Measurements from ENCODE around the gene TMEM248.
A peak's percentile ranks its signal among the peaks of the same experiment; 100 is the strongest.
"Not testable (repeated sequence)": the region's sequence is repeated elsewhere in the genome, so short reads cannot be mapped to it uniquely, and the experiment has no call there.

Gene TMEM248

GRCh38 chr7:66960192-66960591 lies 39.2 kb downstream of the TMEM248 start:
- no peak for DNase-seq (ENCODE audit: low read depth, low spot score)
- in situ Hi-C loops (cut with HindIII; ENCODE audit: low sequenced_read_pairs): no loop called here
- H3K4me3 ChIP-seq (ENCODE audit: low read depth, low read length): no peak overlapping the region
- no peak for TF ChIP-seq CTCF (IDR thresholded peaks at IDR 0.05; ENCODE audit: low read depth, low read length)

- in situ Hi-C loops (cut with HindIII; ENCODE audit: low sequenced_read_pairs): no loop called here
- no peak overlapping the region for H3K4me3 ChIP-seq (ENCODE audit: low read depth, low read length)
- no peak for TF ChIP-seq CTCF (IDR thresholded peaks at IDR 0.05; ENCODE audit: low read depth, low read length)
- no peak for DNase-seq (ENCODE audit: low read depth, low spot score)
Measured at GRCh38 chr7:66961096-66961495, 40.1 kb downstream of the TMEM248 start.

GRCh38 chr7:66964411-66964810 lies 43.4 kb downstream of the TMEM248 start:
- DNase-seq (ENCODE audit: low read depth, low spot score): peak; percentile 31
- no peak overlapping the region for H3K4me3 ChIP-seq (ENCODE audit: low read depth, low read length)
- in situ Hi-C loops (cut with HindIII; ENCODE audit: low sequenced_read_pairs): no loop called here
- TF ChIP-seq CTCF (IDR thresholded peaks at IDR 0.05; ENCODE audit: low read depth, low read length): no peak

- no peak for TF ChIP-seq CTCF (IDR thresholded peaks at IDR 0.05; ENCODE audit: low read depth, low read length)
- no peak for DNase-seq (ENCODE audit: low read depth, low spot score)
- in situ Hi-C loops (cut with HindIII; ENCODE audit: low sequenced_read_pairs): no loop called here
- no peak overlapping the region for H3K4me3 ChIP-seq (ENCODE audit: low read depth, low read length)
Measured at GRCh38 chr7:66967029-66967428, 46.0 kb downstream of the TMEM248 start.

- in situ Hi-C loops (cut with HindIII; ENCODE audit: low sequenced_read_pairs); H3K4me3 ChIP-seq (ENCODE audit: low read depth, low read length): not testable (repeated sequence)
Measured at GRCh38 chr7:66969001-66969400, 48.0 kb downstream of the TMEM248 start.

GRCh38 chr7:66970310-66970709 lies 49.3 kb downstream of the TMEM248 start:
- in situ Hi-C loops (cut with HindIII; ENCODE audit: low sequenced_read_pairs): no loop called here
- no peak for DNase-seq (ENCODE audit: low read depth, low spot score)
- no peak overlapping the region for H3K4me3 ChIP-seq (ENCODE audit: low read depth, low read length)
- no peak for TF ChIP-seq CTCF (IDR thresholded peaks at IDR 0.05; ENCODE audit: low read depth, low read length)

More at GRCh38 chr7:66969001-66969400, 48.0 kb downstream of the TMEM248 start:
- DNase-seq (ENCODE audit: low read depth, low spot score): not testable (repeated sequence)

GRCh38 chr7:66974986-66975590 lies 54.1 kb downstream of the TMEM248 start:
- no peak overlapping the region for H3K4me3 ChIP-seq (ENCODE audit: low read depth, low read length)
- TF ChIP-seq CTCF (IDR thresholded peaks at IDR 0.05; ENCODE audit: low read depth, low read length): no peak
- no peak for DNase-seq (ENCODE audit: low read depth, low spot score)
- in situ Hi-C loops (cut with HindIII; ENCODE audit: low sequenced_read_pairs): no loop called here

GRCh38 chr7:66978312-66978711 lies 57.3 kb downstream of the TMEM248 start:
- DNase-seq (ENCODE audit: low read depth, low spot score); in situ Hi-C loops (cut with HindIII; ENCODE audit: low sequenced_read_pairs): not testable (repeated sequence)

GRCh38 chr7:66979013-66979412 lies 58.0 kb downstream of the TMEM248 start:
- H3K4me3 ChIP-seq (ENCODE audit: low read depth, low read length); in situ Hi-C loops (cut with HindIII; ENCODE audit: low sequenced_read_pairs); DNase-seq (ENCODE audit: low read depth, low spot score): not testable (repeated sequence)

More at GRCh38 chr7:66978312-66978711, 57.3 kb downstream of the TMEM248 start:
- not testable (repeated sequence) for H3K4me3 ChIP-seq (ENCODE audit: low read depth, low read length)

GRCh38 chr7:66980336-66980735 lies 59.3 kb downstream of the TMEM248 start:
- H3K4me3 ChIP-seq (ENCODE audit: low read depth, low read length); DNase-seq (ENCODE audit: low read depth, low spot score); in situ Hi-C loops (cut with HindIII; ENCODE audit: low sequenced_read_pairs): not testable (repeated sequence)

GRCh38 chr7:66989552-66989951 lies 68.5 kb downstream of the TMEM248 start:
- DNase-seq (ENCODE audit: low read depth, low spot score); in situ Hi-C loops (cut with HindIII; ENCODE audit: low sequenced_read_pairs); H3K4me3 ChIP-seq (ENCODE audit: low read depth, low read length): not testable (repeated sequence)
